GM18907 (cell line): ENCODE data around the gene FBXO28.
"Not testable (repeated sequence)": the region's sequence is repeated elsewhere in the genome, so short reads cannot be mapped to it uniquely, and the experiment has no call there.

ENCODE experiments used
- ATAC-seq: cut with Tn5 transposase; IDR thresholded peaks from one replicate; pipeline ENCODE4 v1.9.1; 2021; ENCODE audit warnings: mild to moderate bottlenecking, moderate library complexity; ENCODE audit not compliant: unreplicated experiment

The FBXO28 gene

GRCh38 chr1:224113918-224114786, at the start of gene FBXO28:
TSS of gene FBXO28 (plus strand) at chr1:224114111. CDS start at chr1:224114130, 19 bp downstream.
- ATAC-seq = peak; percentile 98

DNA sequence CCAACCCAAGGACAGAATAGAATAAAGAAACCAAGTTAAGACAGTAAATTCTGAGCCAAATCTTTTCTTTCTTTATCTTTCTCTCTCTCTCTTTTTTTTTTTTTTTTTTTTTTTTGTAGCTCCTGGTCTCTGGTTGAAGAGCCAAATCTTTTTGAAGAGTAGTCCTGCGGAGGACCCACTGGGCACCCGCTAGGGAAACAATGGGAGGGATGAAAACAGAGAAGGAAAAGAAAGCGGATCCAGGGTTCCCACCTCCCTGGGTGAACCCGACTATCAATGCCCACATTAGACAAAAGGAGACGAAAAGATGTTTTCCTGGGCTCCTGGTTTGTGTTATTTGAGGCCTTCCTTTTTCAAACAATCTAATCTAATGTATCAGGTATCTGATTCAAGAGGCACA, 49.8 kb upstream of the FBXO28 start:
- no peak for ATAC-seq

DNA sequence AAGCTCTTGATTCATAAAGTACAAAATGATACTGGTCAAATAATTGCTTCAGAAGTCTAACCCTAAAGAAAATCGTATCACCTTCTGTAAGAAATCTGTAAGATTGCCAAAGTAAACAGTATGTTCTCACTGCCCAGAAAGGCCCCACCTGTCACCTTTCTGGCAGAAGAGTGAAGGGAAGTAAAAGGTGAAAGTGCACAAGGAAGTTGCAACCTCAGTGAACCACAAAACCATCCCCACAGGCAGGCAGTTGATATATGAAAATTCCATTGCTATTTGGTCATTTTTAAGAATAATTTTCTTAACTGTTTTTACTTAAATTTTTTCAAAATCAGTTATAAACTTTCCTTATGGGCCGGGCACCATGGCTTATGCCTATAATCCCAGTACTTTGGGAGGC, 48.5 kb upstream of the FBXO28 start:
- ATAC-seq = no peak

DNA sequence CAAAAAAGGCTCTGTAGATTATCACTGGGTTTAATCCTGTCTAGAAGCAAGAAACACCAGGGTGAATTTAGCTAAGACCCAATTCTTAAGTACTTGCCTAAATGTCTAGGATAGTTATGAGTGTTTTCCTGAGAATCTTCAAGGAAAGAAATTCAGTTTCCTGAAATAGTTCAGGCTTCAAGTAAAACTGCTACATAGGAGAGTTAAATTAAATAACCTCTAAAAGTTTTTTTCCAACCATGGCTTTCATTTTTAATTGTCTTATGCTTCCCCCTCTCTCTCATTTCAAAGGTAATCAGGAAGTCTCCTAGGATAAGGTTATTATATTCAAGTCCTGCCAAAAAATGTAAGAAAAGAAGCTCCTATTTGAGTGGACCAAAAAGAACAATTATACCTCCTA, 46.7 kb upstream of the FBXO28 start:
- ATAC-seq = no peak

GRCh38 chr1:224067621-224068457, 46.1 kb upstream of the FBXO28 start:
- no peak for ATAC-seq

GRCh38 chr1:224068458-224069072, 45.3 kb upstream of the FBXO28 start:
- ATAC-seq = no peak

DNA sequence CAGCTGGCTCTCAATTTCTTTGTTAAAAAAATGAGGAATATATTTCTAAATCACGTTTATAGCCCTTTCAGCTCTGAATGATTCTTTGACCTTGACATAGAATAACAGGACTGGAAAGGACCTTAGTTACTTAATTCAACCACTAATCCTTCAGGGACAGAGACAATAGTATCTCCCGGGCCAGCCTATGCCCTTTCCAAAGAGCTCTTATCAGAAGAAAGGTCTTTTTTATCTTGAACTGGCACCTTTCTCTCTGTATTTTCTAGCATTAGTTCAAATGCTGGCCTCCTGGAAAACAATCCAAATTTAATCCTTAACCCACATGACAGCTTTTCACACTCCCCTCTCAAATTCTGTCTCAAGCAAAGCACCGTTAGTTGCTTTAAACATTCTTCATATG, 44.8 kb upstream of the FBXO28 start:
- ATAC-seq = no peak

DNA sequence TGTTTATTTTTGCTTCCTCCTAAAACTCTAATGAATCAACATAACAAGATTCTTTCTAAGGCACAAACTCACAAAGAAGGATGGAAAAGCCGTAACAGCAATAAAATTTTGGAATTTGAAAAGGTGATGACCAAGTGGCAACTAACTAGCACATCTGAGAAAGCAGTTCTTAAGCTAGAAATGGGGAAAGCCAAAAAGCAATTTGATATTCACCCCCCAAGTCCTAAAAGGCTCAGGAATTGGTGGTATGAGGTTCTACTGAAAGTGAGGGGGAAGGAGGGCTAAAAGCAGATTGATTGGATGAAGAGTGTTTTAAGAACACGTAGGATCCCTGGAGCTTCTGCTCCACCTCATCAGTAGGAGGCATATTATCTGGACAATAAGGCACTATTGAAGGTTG, 43.4 kb upstream of the FBXO28 start:
- ATAC-seq = no peak

DNA sequence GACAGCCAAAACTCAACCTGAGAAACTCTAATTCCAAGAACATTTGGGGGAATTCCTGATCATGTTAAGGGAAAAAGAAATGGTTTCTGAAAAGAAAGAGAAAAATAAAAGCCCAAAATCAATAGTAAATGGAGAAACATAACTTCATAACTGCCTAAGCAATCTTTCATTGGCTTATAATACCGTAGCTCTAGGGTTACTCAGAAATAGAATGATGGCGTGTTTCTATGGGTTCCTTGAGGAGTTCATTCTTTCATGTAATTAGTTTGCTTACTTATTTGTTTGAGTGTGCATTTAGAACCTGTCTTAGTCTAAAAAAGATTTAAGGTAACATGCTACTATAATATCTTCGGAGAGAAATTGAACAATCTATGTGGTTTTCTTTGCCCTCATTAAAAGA, 37.5 kb upstream of the FBXO28 start:
- ATAC-seq = no peak

- not testable (repeated sequence) for ATAC-seq
These were observed 34.3 kb upstream of the FBXO28 start for GRCh38 chr1:224079644-224080043.

GRCh38 chr1:224080115-224080774, 33.7 kb upstream of the FBXO28 start:
- no peak for ATAC-seq

DNA sequence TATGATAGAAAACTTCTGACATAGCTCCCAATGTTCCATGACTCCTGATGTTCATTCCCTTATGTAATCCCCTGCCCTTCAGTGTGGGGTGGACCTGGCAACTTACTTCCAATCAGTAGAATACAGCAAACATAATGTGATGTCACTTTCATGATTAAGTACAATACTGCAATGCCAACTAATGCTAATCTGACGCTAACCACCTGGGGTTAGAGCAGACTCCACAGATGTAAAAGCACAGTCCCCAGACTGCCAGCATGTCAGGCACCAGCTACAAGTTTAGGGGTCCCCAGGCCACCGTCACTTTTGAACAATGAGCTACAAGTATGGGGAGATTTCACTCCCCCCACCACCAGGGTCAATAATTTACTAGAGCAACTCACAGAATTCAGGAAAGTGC, 32.3 kb upstream of the FBXO28 start:
- ATAC-seq = no peak

GRCh38 chr1:224082146-224082545, 31.8 kb upstream of the FBXO28 start:
- ATAC-seq = no peak

DNA sequence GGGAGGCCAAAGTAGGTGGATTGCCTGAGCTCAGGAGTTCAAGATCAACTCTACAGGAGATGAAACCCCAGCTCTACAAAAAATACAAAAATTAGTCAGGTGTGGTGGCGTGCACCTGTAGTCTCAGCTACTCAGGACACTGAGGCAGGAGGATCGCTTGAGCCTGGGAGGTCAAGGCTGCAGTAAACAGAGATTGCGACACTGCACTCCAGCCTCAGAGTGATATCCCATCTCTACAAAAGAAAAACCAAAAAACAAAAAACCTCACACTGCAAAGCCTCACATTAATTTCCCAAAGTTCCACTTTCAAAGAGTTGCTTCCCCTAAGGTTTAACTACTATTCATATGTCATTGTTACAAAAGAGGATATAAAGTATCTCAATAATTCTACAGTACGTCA, 29.0 kb upstream of the FBXO28 start:
- ATAC-seq = no peak

DNA sequence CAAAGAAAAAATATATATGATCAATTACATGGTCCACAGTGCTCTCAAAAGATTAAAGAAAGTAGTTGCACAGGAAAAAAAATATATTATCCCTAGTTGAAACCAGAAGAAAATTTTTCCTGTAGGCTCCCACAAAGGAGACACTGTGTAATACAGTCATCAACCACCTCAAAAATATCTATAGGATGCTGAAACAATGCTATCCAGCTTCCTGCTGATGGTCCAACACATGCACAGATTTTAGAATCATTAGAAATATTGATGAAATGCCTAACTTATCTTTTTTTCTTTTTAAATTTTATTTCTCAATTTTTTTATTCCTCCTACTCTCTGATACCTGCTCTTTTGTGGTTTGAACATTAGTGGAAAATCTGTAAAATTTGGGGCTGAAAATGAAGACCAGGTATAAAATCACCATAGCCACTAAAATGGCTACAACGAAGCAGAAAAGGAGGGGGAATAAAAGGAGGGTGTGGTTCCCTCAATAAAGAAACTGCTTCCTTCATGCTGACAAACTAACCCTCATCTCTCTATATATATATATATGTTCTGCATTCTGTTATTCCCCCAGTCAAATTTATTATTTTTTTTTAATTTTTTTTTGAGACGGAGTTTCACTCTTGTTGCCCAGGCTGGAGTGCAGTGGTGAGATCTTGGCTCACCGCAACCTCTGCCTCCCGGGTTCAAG, 28.3 kb upstream of the FBXO28 start:
- no peak for ATAC-seq

DNA sequence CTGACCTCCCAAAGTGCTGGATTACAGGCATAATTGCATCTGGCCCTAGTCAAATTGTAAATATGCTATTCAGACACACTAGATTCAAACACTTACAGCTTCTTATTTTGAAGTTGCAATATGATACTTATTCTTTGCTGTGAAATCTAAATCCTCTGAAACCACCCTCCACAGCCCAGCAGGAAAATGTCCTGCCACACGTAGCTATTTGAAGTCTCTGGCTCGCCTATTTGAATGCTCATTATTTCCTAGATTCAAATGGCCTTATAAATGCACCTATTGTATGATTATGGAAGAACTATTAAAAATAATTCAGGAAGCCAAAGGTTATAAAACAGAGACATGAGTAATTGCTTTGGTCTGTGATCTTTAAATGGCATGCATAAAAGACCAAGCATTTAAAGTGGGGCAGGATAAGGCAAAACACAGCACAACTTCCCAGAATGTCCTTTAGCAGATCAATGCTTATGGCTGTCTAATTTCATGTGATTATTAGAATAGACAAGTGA, 26.6 kb upstream of the FBXO28 start:
- ATAC-seq = no peak

DNA sequence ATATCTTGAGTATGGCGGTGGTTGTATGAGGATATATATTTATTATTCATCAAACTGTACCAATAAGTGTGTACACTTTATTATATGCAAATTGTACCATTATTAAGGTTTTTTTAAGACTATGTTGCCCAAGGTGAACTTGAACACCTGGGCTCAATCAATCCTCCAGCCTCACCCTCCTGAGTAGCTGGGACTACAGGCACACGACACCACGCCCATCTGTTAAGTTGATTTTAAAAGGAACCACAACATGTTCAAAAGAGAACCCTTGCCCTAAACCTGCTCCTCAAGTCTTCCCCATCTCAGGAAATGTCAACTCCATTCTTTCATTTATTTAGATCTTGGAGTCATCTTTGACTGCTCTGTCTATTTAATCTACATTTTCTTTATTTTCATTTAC, 24.3 kb upstream of the FBXO28 start:
- ATAC-seq = no peak

DNA sequence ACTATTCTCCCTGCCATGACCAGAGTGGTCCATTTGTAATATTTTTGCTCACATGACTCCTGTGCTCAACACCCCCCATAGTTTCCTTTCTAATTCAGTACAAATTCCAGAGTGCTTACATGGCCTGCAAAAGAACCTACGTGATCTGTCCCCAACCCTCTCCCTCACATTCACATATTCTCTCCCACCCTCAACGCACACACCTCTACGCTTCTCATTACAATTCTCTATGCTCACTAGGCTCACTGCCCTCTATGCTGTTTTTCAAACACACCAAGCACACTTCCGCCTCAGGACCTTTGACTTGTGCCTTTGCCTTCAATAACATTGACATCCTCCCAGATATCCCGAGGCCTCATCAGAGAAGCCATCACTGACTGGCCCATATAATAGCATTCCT, 23.8 kb upstream of the FBXO28 start:
- ATAC-seq = no peak

DNA sequence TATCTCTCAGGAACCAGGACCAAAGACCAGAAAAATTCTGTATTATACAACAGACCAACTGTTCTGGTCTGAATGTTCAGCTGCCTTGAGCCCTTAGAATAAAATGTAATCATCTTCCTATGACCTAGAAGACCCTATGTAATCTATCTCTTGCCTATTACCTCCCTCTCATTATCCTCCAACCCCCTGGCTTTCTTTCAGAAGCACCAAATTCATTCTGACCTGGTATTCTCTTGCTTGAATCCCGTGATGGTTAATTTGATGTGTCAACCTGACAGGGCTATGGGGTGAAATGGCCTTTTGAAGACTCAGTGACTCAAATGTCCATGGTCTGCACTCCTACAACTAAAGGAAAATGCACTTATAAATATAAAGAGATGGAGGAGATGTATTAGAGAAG, 21.8 kb upstream of the FBXO28 start:
- no peak for ATAC-seq

DNA sequence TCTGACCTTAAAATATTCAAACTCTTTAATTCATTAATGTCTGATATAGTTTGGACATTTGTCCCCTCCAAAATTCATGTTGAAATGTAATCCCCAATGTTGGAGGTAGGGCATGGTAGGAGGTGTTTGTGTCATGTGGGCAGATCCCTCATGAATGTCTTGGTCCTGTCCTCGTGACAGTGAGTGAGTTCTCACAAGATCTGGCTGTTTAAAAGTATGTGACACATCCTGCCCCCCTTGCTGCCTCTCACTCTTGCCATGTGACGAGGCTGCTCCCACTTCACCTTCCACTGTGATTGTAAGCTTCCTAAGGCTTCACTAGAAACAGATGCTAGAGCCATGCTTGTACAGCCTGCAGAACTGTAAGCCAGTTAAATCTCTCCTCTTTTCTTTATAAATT, 21.3 kb upstream of the FBXO28 start:
- ATAC-seq = no peak
